Loucy (cell line): ENCODE results near the gene PAM.

ENCODE experiments used
- CTCF ChIP-seq: fragments of 200-600 bp; sonication (generic); conservative IDR thresholded peaks from 2 replicates; pipeline ENCODE4 v1.5.1; 2014; ENCODE audit warnings: mild to moderate bottlenecking, antibody characterized with exemption, low read length
- EZH2phosphoT487 ChIP-seq: fragments of 200-600 bp; IDR thresholded peaks from 2 replicates; pipeline ENCODE4 v1.6.1; 2018; ENCODE audit warnings: antibody characterized with exemption, mild to moderate bottlenecking, moderate library complexity, borderline replicate concordance

- TF ChIP-seq CTCF (no peak), EZH2phosphoT487 (no peak)
Measured at GRCh38 chr5:102903074-102903871, 148.2 kb downstream of the PAM start.
